ENCODE results near the gene MIGA1. TPM values are rescaled to one million over a fixed set of nuclear protein-coding genes. Genes with fewer than 3 reads are reported as not detected.
"Not testable (repeated sequence)": the region's sequence is repeated elsewhere in the genome, so short reads cannot be mapped to it uniquely, and the experiment has no call there.

The MIGA1 gene
- polyA plus RNA-seq, 2 of the 4 experiments (the other 2 are of a cell fraction) = 6.5 to 7.4 TPM

- TF ChIP-seq NPAS2 (CRISPR knock-in tag; IDR thresholded peaks at IDR 0.05; ENCODE audit: borderline replicate concordance) (no peak), ZNF302 (CRISPR knock-in tag; IDR thresholded peaks at IDR 0.05) (no peak), KDM5A (IDR thresholded peaks at IDR 0.05) (no peak)
- no peak for ATAC-seq
- peaks cover 7% of the 10 kb centered on the region; the same call in 1 of the 3 replicates for H3K4me1 ChIP-seq
- ChIA-PET CTCF (no interaction called here), POLR2A (no interaction called here)
- H3K4me3 ChIP-seq = no peak overlapping the region
- no peak overlapping the region for H3K4me2 ChIP-seq
- no peak overlapping the region for H3K27ac ChIP-seq
- DNase-seq (ENCODE audit: low read depth in 1 of 2, low spot score in 1 of 2) = no peak
- H3K9me3 ChIP-seq = no peaks in the 10 kb centered on the region
- no peak for FAIRE-seq
- WGBS (ENCODE audit: missing lambda C conversion rate) = 54% methylated on average over 2 of the region's 2 CpGs
Measured at GRCh38 chr1:77802026-77802425, 22.6 kb downstream of the MIGA1 start.

DNA sequence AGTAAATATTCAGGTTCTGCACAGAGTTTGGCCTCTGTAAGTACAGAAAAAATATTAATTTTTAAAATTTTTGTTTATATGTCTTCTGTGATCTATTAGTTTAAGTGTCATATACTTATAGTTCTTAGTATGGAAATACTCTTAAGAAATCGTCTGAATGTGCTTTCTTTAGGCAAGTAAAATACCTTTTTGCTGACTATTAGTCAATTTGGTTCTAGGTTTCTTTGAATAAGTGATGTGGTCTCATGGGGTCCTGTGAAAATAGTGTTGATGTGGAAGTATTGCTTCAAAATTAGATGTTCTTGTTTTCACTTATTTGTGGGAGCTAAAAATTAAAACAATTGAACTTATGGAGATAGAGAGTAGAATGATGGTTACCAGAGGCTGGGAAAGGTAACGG lies 23.9 kb downstream of the MIGA1 start:
- ATAC-seq (no peak), FAIRE-seq (no peak), DNase-seq (ENCODE audit: low read depth in 1 of 2, low spot score in 1 of 2) (no peak)
- no peak overlapping the region for H3K4me3 ChIP-seq
- no peak overlapping the region for H3K27ac ChIP-seq
- TF ChIP-seq MAFK (IDR thresholded peaks at IDR 0.05; ENCODE audit: partially characterized antibody) (peak; percentile 65), HEYL (CRISPR knock-in tag; IDR thresholded peaks at IDR 0.05) (no peak)
- no peaks in the 10 kb centered on the region for H3K9me3 ChIP-seq
- H3K4me1 ChIP-seq = peaks cover 7% of the 10 kb centered on the region; the same call in 1 of the 3 replicates
- POLR2A ChIA-PET = no interaction called here
- WGBS (ENCODE audit: missing lambda C conversion rate) = 65% methylated on average over 2 of the region's 2 CpGs
- CTCF ChIA-PET = no interaction called here
- H3K4me2 ChIP-seq = no peak overlapping the region

GRCh38 chr1:77809787-77810462 lies 30.5 kb downstream of the MIGA1 start:
- DNase-seq (ENCODE audit: low read depth in 1 of 2, low spot score in 1 of 2); FAIRE-seq; CTCF ChIA-PET; POLR2A ChIA-PET; H3K4me2 ChIP-seq; H3K27ac ChIP-seq; ATAC-seq; H3K4me1 ChIP-seq; H3K4me3 ChIP-seq; H3K9me3 ChIP-seq: not testable (repeated sequence)
- WGBS (ENCODE audit: missing lambda C conversion rate) = 89% methylated on average over 2 of the region's 3 CpGs

DNA sequence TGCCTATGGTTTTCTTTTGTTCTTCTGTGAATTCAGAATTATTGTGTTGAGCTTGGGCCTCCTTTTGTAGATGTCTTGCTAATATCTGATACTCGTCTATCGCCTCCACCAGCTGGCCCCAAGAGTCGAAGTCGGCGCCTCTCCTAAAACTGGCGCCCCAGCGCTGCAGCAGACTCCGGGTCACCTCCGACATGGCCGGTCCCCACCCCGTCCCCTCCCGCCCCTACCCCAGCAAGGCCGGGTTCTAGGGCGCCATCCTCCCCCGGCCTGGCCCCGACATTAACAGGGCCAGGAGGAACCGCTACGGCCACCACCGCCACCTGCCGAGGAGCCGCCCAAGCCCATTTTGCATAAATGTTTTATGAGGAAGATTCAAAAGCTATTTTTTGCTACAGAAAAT lies 32.1 kb downstream of the MIGA1 start:
- H3K9me3 ChIP-seq; H3K4me3 ChIP-seq; H3K4me1 ChIP-seq; CTCF ChIA-PET; H3K4me2 ChIP-seq; DNase-seq (ENCODE audit: low read depth in 1 of 2, low spot score in 1 of 2); H3K27ac ChIP-seq; POLR2A ChIA-PET; FAIRE-seq: not testable (repeated sequence)
- 98% methylated on average over 14 of the region's 21 CpGs for WGBS (ENCODE audit: missing lambda C conversion rate)
- ATAC-seq = peak; percentile 63 to 100

GRCh38 chr1:77817368-77818209 lies 38.1 kb downstream of the MIGA1 start:
- Histone ChIP-seq H3K4me2 (no peak overlapping the region), H3K4me3 (no peak overlapping the region), H3K9me3 (no peaks in the 10 kb centered on the region), H3K27ac (no peak overlapping the region), H3K4me1 (no peaks in the 10 kb centered on the region)
- FAIRE-seq (no peak), DNase-seq (ENCODE audit: low read depth in 1 of 2, low spot score in 1 of 2) (no peak), ATAC-seq (no peak)
- WGBS (ENCODE audit: missing lambda C conversion rate) = 89% methylated on average over 7 of the region's 7 CpGs
- POLR2A ChIA-PET = interaction anchor here (0.7 kb wide), 1 partner anchor 437 kb away, joined by 4 read pairs; no protein-coding TSS in a partner anchor
- CTCF ChIA-PET = interaction anchor here (0.6 to 1.2 kb wide), 4 partner anchors 27 to 1302 kb away, joined by 3 to 4 read pairs (median 3); no protein-coding TSS in a partner anchor
- peak; percentile 48 for TF ChIP-seq MAFK (IDR thresholded peaks at IDR 0.05; ENCODE audit: partially characterized antibody)
- no peak for TF ChIP-seq SMC3 (IDR thresholded peaks at IDR 0.05)
- TF ChIP-seq FOXS1 (CRISPR knock-in tag; IDR thresholded peaks at IDR 0.05) = no peak

DNA sequence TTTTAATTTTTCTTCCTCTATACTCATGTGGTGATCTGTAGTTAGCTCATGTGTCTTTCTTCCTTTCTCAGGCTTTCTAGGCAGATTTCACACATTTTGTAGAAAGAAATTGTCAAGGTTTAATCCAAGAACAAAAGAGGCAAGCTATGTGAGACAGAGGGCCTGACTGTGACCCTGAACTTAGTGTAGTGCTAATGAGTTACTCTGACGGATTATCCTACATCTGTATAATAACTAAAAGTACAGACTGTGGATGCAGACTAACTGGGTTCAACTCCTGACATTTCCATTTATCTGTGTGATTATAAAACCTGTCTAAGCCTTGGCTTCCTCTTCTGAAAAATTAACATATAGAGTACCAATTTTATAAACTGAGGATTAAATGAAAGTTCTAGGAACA lies 40.7 kb downstream of the MIGA1 start:
- no peaks in the 10 kb centered on the region for H3K9me3 ChIP-seq
- peaks cover 11% of the 10 kb centered on the region; the same call in 1 of the 3 replicates for H3K4me1 ChIP-seq
- no peak overlapping the region for H3K4me2 ChIP-seq
- POLR2A ChIA-PET = no interaction called here
- TF ChIP-seq BHLHE40 (IDR thresholded peaks at IDR 0.05; ENCODE audit: low read depth, low read length) (no peak), RNF2 (IDR thresholded peaks at IDR 0.05; ENCODE audit: borderline replicate concordance, low read depth) (no peak), GATA3 (IDR thresholded peaks at IDR 0.05; ENCODE audit: borderline replicate concordance) (no peak), RFX5 (IDR thresholded peaks at IDR 0.05) (no peak), NR3C1 (IDR thresholded peaks at IDR 0.05) (no peak)
- TF ChIP-seq, protein P1, sequence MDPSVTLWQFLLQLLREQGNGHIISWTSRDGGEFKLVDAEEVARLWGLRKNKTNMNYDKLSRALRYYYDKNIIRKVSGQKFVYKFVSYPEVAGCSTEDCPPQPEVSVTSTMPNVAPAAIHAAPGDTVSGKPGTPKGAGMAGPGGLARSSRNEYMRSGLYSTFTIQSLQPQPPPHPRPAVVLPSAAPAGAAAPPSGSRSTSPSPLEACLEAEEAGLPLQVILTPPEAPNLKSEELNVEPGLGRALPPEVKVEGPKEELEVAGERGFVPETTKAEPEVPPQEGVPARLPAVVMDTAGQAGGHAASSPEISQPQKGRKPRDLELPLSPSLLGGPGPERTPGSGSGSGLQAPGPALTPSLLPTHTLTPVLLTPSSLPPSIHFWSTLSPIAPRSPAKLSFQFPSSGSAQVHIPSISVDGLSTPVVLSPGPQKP (IDR thresholded peaks at IDR 0.05; ENCODE audit: low read depth, low read length) = no peak
- no peak for ATAC-seq
- WGBS (ENCODE audit: missing lambda C conversion rate) = 95% methylated on average over 1 of the region's 1 CpG
- CTCF ChIA-PET = no interaction called here
- H3K4me3 ChIP-seq = no peak overlapping the region
- DNase-seq (ENCODE audit: low read depth in 1 of 2, low spot score in 1 of 2) = no peak
- no peak overlapping the region for H3K27ac ChIP-seq
- FAIRE-seq = no peak
